COR-L47 (cell line): ENCODE data around the gene CELA2B.
"Not testable (repeated sequence)": the region's sequence is repeated elsewhere in the genome, so short reads cannot be mapped to it uniquely, and the experiment has no call there.

Experiments
- DNase-seq: peaks from one replicate; lab custom pipeline; 2025; lab: John Stamatoyannopoulos, UW

The CELA2B gene

DNA sequence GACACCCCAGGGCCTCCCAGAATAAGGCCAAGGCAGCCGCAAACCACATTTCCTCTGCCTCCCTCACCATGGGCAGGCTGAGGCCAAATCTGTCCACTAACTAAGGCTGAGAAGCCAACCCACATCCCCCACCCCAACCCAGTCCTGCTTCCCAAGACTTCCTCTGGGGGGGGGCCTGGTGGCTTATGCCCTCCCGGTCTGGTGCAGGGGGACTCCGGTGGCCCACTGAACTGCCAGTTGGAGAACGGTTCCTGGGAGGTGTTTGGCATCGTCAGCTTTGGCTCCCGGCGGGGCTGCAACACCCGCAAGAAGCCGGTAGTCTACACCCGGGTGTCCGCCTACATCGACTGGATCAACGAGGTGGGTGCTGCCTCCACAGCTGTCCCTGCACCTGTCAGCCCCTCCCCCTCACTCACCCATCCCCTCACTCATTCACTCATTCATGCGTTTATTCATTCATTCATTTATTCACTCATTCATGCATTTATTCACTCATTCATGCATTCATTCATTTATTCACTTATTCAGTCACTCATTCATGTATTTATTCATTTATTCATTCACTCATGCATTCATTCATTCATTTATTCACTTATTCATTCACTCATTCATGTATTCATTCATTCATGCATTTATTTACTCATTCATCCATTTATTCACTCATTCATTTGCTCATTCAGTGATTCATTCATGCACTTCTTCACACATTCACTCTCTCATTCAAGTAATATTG, 30.3 kb upstream of the CELA2B start:
- no peak for DNase-seq

DNA sequence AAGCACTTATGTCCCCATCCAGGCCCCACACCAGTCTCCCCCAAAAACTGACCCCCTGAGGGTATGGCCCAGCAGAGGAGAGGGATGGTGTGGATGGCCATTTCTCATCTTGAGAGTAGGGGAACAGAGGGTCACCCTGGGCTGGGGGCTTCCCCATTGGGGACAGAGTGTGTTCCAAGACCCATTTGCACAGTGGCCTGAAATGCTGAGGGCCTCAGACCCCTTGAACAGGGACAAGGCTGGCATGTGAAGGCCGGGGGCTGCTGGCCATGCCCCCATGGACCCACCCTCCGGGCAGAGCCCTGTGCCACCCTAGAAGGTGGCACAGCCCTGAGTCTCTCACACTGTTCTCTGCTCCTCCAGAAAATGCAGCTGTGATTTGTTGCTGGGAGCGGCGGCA, 29.7 kb upstream of the CELA2B start:
- no peak for DNase-seq

DNA sequence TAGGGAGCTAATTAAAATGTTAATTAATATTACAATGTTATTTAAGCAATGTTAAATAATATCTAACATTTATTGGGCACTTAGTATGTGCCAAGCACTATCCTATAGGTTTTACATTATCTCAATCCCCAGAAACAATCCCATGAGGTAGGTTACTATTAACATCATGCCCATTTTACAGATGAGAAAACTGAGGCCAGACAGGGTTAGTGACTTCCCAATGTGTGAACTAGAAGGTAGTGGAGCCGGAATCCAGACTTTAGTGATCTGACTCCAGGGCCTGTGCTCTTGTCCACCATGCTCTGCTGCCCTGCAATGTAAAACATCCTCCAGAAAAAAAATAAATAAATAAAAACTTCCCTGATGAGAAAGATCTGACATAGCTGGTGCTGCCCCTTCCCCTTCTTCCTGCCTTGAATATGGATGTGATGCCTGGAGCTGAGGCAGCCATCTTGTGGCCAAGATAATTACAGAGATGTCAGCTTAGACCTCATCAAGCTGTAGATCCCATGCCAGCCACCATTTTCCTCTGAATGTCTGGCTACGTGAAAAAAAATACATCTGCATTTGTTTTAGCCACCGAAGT, 26.9 kb upstream of the CELA2B start:
- no peak for DNase-seq

DNA sequence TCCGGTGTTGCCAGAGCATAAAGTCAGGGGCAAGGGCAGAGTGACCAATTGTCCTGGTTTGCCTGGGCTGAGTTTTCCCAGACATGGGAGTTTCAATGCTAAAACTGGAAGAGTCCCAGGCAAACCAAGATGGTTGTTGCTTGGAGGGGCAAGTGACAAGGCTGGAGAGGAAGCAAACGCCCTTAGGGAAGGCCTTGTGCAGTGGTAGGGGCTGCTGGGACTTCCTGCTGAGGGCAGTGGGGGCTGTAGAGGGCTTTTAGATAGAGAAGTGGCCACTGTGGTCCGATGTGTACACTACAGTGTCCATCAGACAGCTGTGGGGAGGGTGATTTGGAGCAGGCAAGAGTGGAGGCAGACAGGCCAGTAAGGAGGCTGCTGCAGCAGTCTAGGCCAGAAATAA, 26.3 kb upstream of the CELA2B start:
- DNase-seq, result no peak

DNA sequence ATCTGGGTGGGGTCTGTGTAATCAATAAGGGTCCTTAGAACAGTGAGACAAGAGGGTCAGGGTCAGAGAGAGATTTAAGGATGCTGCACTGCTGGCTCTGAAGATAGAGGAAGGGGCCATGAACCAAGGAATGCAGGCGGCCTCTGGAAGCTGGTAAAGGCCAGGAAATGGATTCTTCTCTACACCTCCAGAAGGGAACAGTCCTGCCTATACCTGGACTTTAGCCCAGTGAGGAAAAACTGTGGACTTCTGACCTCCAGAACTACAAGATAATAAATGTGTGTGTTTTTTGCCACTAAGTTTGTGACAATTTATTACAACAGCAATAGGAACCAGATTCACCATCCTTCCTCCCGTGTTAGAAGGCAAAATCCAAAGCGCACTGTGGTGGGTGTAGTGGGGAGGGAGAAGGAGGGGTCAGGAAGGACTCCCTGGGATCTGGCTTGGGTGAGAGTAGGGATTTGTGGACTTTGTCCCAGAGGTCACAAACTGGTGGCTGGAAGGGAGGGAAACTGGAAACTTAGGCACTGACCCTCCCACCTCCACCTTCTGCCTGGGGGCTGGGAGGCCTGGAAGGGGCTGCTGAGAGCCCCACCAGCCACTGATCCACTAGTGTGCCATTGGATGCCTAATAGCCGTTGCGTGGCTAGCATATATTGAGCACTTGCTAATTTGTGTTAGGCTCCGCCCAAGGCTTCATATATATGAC, 24.7 kb upstream of the CELA2B start:
- no peak for DNase-seq

DNA sequence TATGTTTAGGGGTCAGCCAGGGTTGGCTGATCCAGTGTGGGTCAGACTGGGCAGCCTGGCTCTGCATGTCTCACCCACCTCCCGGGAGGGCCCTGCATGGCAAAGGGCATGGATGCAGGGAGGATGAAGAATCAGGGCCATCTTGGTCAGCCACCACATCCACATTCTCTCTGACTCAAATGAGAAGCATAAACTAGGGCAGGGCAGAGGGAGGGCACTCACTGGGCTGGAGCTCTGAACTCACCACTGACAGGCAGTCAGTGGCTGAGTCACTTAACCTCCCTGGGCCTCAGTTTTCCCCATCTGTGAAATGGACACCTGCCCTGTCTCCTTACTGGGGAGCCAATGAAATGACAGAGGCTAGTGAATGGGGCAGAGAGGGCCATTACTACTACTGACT, 23.7 kb upstream of the CELA2B start:
- DNase-seq, result no peak

DNA sequence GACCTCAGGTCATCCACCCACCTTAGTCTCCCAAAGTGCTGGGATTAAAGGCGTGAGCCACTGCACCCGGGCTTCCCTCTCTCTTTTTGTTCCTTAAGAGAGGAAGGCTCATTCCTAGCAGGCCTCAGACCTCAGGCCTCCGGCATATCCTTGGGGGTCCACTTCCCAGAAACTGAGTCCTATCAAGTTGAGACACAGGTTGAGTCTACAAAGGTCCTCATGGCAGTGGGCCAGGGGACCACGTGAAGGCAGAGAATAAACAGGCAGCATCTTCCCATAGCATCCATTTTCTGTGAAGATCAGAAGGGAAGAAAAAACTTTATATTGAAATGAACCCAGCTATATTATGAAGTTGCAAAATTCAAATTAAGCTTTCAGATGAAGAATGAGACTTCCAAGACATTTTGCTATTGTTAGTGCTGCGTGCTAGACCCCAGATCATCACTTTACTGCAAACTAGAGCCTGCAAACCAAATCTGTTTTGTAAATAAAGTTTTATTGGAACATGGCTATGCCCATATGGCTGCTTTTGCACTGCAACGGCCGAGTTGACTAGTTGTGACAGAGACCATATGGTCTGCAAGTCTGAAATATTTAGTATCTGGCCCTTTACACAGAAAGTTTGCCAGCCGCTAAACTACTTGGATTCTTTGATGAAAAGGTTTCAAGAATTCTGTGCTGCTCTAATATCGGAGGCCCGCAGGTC, 22.9 kb upstream of the CELA2B start:
- DNase-seq, result no peak

DNA sequence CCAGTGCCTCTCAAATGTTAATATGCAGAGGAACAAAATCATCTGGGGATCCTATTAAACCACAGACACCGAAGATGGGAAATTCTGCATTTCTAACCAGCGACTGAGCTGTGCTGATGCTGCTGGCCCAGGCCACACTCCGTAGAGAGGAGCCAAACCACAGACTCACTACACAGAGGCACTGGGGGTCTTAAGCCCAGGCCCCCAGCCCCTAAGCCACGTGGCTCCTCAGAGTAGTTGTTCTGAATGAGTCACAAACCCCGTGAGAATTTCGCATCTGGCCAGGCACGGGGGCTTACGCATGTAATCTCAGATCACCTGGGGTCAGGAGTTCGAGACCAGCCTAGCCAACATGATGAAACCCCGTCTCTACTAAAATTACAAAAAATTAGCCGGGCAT, 22.2 kb upstream of the CELA2B start:
- DNase-seq, result no peak

DNA sequence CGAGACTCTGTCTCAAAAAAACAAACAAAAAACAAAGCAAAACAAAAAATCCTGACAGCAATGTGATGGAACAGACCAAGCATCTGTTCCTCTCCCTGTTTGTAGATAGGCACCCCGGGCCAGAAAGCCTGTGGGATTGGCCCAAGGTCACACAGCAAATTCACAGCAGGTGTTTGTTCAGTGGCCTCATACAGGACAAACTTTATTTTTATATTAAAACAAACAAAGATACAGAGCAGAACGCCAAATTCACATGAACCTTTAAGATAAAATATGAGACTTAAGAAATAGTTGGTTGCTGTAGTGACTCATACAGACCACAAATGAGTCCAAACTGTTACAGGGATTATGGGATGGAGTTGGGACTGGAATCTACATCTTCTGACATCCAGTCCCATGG, 21.6 kb upstream of the CELA2B start:
- no peak for DNase-seq

DNA sequence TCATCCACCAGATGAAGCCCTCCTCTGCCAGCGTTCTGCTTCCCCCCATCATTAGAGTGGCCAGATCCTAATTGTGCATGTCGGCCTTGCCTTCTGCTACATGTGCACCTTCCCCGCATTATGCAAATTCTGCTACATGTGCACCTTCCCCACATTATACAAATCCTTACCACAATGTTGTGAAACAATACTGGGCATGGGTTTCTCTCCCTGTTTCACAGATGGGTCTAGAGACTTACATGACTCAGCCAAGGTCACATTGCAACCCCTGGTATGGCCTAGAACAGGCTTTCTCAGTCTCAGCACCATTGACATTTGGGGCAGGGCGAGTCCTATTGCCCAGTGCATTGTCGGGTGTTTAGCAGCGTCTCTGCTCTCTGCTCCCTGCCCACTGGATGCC, 20.4 kb upstream of the CELA2B start:
- no peak for DNase-seq

DNA sequence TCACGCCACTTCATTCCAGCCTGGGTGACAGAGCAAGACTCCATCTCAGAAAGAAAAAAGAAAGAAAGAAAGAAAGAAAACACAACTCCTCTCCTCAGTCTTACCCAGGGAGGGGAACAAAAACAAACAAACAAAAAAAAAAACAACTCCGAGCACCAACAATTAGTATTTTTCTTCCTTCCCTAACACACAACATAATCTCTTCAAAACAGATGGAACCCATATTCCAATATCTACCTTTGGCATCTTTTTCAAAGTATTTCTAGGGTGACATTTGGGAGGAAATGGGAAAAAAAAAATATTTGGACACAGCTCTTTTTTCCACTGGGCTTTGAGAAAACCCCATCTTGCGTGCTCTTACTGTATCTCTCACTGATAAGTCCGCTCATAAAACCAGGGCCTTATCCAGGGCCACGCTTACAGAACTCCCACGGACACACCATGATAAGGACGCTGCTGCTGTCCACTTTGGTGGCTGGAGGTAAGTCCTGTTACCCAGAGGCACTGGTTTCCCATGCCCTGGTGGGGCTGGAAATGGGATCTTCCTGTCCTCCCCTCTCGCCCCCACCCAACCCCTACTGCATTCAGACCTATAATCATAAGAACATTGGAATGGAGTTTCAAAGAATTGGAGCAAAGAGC, 19.5 kb upstream of the CELA2B start, which contains the start of gene CELA2A:
Gene CELA2A, plus strand, starts transcription at position 420 of the 642 bp plus-strand sequence. Its CDS starts 22 bp downstream, at position 442.
- DNase-seq, result no peak

DNA sequence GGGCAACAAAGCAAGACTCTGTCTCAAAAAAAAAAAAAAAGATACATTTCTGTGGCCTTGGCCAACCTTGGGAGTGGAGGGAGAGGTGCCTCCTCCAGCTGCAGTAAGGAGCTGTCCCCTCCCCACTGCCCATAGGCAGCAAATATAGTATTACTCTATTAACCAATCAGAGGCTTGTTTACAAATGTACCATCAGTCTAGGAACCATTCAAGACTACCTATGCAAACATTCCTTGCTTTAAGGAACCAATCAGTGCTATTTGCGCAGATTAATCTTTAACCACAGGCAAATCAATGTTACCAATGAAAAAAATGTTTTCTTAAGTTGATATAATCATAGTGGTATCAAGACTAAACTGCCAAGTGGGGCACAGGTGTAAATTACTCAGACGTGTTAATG, 18.3 kb upstream of the CELA2B start:
- DNase-seq, result no peak

DNA sequence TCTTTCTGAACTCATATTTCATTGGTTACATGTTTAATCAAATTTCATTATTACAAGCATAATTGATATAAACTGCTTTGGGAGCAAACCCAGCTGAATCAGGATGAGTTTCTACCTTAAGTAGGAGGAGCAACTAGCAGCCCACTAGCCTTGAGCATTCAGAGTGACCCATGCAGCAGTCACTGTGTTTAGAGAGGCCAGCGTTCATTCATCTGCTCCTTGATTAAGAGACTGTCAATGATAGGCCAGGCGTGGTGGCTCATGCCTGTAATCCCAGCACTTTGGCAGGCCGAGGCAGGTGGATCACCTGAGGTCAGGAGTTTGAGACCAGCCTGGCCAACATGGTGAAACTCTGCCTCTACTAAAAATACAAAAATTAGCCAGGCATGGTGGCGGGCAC, 17.5 kb upstream of the CELA2B start:
- not testable (repeated sequence) for DNase-seq

DNA sequence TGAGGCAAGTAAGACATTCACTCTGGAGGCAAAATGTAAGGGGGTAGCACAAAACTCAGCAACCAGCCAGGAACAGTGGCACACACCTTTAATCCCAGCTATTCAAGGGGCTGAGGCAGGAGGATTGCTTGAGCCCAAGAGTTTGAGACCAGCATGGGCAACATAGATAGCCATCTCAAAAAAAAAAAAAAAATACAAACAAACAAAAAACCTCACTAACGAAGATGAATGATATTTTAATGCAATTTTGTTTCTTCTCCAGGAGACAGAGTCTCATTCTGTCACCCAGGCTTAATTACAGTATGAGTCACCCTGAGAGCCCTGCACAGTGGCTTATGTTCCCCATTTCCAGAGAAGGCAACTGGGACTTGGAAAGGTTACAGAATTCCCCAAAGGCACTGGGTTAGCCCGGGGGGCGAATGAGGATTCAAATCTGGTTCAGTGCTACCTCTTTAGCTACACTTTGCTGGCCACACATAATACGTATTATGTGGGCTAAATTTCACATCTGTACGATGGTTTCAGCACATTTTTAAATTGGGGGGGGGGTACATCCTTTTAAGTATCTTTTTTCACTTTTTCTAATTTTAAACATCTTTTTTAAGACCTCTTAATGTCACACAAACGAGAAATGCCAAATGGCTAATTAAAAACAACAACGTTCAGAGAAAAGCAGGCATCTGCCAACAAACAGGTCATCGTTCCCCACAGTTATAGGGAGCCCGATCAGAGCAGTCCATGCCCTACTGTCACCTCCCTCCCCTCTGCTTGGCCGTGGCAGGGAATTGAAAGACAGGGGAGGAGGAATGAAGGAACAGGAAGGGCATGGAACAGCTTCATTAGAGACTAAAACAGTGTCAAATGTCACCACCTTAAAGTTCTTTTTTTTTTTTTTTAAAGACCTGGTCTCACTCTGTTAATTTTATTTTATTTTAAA, 15.9 kb upstream of the CELA2B start:
- DNase-seq, result no peak

DNA sequence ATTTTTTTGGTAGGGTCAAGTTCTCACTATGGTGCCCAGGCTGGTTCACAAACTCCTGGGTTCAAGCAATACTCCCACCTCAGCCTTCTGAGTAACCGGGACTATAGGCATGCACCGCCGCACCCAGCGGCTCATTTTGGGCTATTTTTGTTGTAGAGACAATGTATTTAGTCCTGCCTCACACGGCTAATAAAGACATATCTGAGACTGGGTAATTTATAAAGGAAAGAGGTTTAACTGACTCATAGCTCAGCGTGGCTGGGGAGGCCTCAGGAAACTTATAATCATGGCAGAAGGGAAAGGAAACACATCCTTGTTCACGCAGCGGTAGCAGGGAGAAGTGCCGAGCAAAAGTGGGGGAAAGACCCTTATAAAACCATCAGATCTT, 15.2 kb upstream of the CELA2B start:
- no peak for DNase-seq

DNA sequence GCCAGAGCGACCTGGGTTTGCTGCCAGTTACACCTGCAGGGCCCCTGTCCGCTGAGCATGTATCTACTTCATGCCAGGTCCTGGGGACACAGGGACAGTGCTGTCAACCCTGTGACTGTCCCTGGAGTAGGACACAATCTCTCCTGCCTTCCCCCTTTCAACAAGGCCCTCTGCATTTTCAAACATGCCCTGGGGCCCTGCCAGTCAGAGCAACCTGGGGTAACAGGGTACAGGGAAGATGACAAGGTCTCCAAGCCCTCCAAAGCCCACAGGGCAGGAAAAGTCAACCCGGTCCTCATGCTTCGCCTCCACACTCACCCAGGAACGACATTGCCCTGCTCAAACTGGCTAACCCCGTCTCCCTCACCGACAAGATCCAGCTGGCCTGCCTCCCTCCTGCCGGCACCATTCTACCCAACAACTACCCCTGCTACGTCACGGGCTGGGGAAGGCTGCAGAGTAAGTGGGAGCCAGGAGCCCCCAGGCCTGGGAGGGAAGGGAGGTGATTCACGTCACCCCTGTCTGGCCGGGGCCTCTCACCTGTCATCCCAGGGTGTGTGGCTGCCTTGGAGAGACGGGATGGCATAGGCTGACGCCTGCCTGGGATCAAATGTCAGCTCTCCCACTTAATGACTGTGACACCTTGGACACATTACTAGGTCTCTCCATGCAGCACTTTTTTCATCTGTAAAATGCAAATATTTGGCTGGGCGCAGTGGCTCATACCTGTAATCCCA, 12.7 kb upstream of the CELA2B start:
- not testable (repeated sequence) for DNase-seq

DNA sequence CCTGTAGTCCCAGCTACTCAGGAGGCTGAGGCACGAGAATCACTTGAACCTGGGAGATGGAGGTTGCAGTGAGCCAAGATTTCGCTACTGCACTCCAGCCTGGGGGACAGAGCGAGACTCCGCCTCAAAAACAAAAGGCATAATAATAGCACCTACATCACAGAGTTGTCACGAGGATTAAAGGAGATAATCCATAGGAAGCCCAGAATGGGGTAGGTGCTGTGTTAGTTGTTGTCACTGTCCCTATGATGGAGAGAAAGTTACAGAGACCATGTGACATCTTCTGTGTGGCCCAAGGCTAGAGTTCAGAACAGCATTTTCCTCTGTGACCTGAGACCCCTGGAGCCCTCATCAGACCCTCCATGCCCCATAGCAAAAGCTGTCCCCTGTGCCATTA, 12.0 kb upstream of the CELA2B start:
- not testable (repeated sequence) for DNase-seq

DNA sequence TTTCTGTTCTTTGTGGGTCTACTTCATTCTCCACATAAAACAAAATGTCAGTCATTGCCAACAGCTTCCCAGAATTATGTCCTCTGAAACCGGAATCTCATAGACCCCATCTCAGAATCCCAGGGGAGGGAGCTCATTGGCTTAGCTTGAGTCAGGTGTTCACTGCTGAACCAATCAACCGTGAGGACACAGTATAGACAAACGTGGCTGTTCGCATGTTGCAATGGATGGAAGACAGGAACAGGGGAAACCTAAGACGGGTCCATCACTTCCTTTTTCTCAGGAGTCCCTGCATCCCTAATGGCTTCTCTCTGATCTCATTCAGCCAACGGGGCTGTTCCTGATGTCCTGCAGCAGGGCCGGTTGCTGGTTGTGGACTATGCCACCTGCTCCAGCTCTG, 10.2 kb upstream of the CELA2B start:
- DNase-seq, result no peak

DNA sequence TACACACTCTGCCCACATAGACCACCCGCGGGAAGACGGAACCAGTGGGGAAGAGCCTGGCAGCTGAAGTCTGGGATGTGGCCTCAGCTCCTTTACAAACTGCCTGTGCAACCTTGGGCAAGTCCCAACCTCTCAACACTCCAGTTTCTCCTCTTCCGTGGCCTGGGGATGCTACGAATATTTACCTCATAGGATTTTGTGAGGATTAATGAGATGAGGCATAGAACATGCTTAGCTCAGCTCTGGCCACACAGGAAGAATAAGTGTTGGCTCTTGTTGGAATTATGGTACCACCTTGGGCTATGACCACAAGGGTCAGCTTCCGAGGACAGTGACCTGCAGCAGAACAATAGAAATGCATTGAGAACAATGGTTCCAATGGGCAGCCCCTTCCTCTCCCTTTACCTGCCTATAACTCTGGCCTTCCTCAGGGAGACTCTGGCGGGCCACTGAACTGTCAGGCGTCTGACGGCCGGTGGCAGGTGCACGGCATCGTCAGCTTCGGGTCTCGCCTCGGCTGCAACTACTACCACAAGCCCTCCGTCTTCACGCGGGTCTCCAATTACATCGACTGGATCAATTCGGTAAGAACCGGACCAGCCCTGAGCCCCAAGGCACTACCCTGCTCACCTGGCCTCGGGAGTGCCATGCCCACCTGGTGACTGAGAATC, 8.8 kb upstream of the CELA2B start:
- DNase-seq, result not testable (repeated sequence)

DNA sequence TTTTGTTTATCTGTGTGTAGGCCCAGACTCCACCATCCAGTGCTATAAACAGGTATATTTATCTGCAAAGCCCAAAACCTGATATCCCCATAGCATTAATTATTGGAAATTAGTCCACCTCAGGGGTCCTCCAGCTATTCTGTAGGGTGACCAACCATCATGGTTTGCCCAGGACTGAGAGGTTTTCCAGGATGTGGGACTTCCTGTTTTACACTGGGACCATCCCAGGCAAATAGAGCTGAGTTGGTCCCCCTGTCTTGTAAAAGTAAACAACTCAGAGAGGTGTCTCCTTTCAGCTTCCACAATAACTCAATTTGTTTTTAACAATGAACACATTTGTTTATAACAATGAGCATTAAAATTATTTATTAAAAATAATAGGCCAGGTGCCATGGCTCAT, 7.8 kb upstream of the CELA2B start:
- no peak for DNase-seq
